Measurements from ENCODE around the gene SLFN12. TPM values are rescaled to one million over a fixed set of nuclear protein-coding genes. Genes with fewer than 3 reads are reported as not detected.
"Not testable (repeated sequence)": the region's sequence is repeated elsewhere in the genome, so short reads cannot be mapped to it uniquely, and the experiment has no call there.

SLFN12 gene
- total RNA-seq, 1 experiment from 2014 or later = 13.2 TPM

- peaks cover 4% of the 10 kb centered on the region for H3K4me1 ChIP-seq (ENCODE audit: insufficient read depth, low read length, poor library complexity, severe bottlenecking)
Measured at GRCh38 chr17:35428229-35428628, 4.1 kb downstream of the SLFN12 start.

GRCh38 chr17:35423761-35424160 lies 8.5 kb downstream of the SLFN12 start:
- no peaks in the 10 kb centered on the region for H3K9me3 ChIP-seq (ENCODE audit: low read depth, low read length, poor library complexity, severe bottlenecking)
- intact Hi-C loops (cut with micrococcal nuclease; ENCODE audit: unreplicated experiment) = no loop called here
- no peaks in the 10 kb centered on the region for H3K36me3 ChIP-seq (ENCODE audit: insufficient read depth, low read length, poor library complexity, severe bottlenecking)
- no peak overlapping the region for H3K27ac ChIP-seq (ENCODE audit: low read depth, low read length, poor library complexity, severe bottlenecking)
- no peak overlapping the region for H3K4me3 ChIP-seq (ENCODE audit: low read depth, low read length, poor library complexity, severe bottlenecking)
- BruUV-seq (replicated peaks) = no TSS peak
- no peaks in the 10 kb centered on the region for H3K27me3 ChIP-seq (replicated peaks; ENCODE audit: insufficient read depth, low read depth, low read length, poor library complexity)
- CTCF ChIA-PET = no interaction called here
- no peaks in the 10 kb centered on the region for H3K4me1 ChIP-seq (ENCODE audit: insufficient read depth, low read length, poor library complexity, severe bottlenecking)
- TF ChIP-seq EZH2 (IDR thresholded peaks at IDR 0.05; ENCODE audit: borderline replicate concordance, low read depth, low read length, poor library complexity, severe bottlenecking) = no peak
- TF ChIP-seq CTCF (conservative IDR thresholded peaks at IDR 0.05; ENCODE audit: low read depth, low read length) = no peak
- DNase-seq (ENCODE audit: low spot score) = no peak
- POLR2A ChIA-PET (ENCODE audit: low non-redundant PET) = no interaction called here

More at GRCh38 chr17:35428229-35428628, 4.1 kb downstream of the SLFN12 start:
- Histone ChIP-seq H3K27ac (ENCODE audit: low read depth, low read length, poor library complexity, severe bottlenecking) (no peak overlapping the region), H3K4me3 (ENCODE audit: low read depth, low read length, poor library complexity, severe bottlenecking) (no peak overlapping the region), H3K9me3 (ENCODE audit: low read depth, low read length, poor library complexity, severe bottlenecking) (no peaks in the 10 kb centered on the region), H3K27me3 (replicated peaks; ENCODE audit: insufficient read depth, low read depth, low read length, poor library complexity) (no peaks in the 10 kb centered on the region), H3K36me3 (ENCODE audit: insufficient read depth, low read length, poor library complexity, severe bottlenecking) (no peaks in the 10 kb centered on the region)
- no peak for DNase-seq (ENCODE audit: low spot score)
- TF ChIP-seq EZH2 (IDR thresholded peaks at IDR 0.05; ENCODE audit: borderline replicate concordance, low read depth, low read length, poor library complexity, severe bottlenecking) (no peak), CTCF (conservative IDR thresholded peaks at IDR 0.05; ENCODE audit: low read depth, low read length) (no peak)
- POLR2A ChIA-PET (ENCODE audit: low non-redundant PET) = no interaction called here
- BruUV-seq (replicated peaks) = no TSS peak
- intact Hi-C loops (cut with micrococcal nuclease; ENCODE audit: unreplicated experiment) = no loop called here
- CTCF ChIA-PET = no interaction called here

GRCh38 chr17:35421069-35421468 lies 11.2 kb downstream of the SLFN12 start:
- POLR2A ChIA-PET (ENCODE audit: low non-redundant PET); H3K36me3 ChIP-seq (ENCODE audit: insufficient read depth, low read length, poor library complexity, severe bottlenecking); BruUV-seq (replicated peaks); H3K4me1 ChIP-seq (ENCODE audit: insufficient read depth, low read length, poor library complexity, severe bottlenecking); H3K27me3 ChIP-seq (replicated peaks; ENCODE audit: insufficient read depth, low read depth, low read length, poor library complexity); H3K9me3 ChIP-seq (ENCODE audit: low read depth, low read length, poor library complexity, severe bottlenecking); DNase-seq (ENCODE audit: low spot score); H3K27ac ChIP-seq (ENCODE audit: low read depth, low read length, poor library complexity, severe bottlenecking); intact Hi-C loops (cut with micrococcal nuclease; ENCODE audit: unreplicated experiment); CTCF ChIA-PET; H3K4me3 ChIP-seq (ENCODE audit: low read depth, low read length, poor library complexity, severe bottlenecking): not testable (repeated sequence)

GRCh38 chr17:35416659-35417058 lies 15.6 kb downstream of the SLFN12 start:
- ChIA-PET CTCF (no interaction called here), POLR2A (ENCODE audit: low non-redundant PET) (no interaction called here)
- H3K27ac ChIP-seq (ENCODE audit: low read depth, low read length, poor library complexity, severe bottlenecking) = no peak overlapping the region
- BruUV-seq (replicated peaks) = no TSS peak
- H3K4me3 ChIP-seq (ENCODE audit: low read depth, low read length, poor library complexity, severe bottlenecking) = no peak overlapping the region
- TF ChIP-seq EZH2 (IDR thresholded peaks at IDR 0.05; ENCODE audit: borderline replicate concordance, low read depth, low read length, poor library complexity, severe bottlenecking) = no peak
- TF ChIP-seq CTCF (conservative IDR thresholded peaks at IDR 0.05; ENCODE audit: low read depth, low read length) = no peak
- H3K27me3 ChIP-seq (replicated peaks; ENCODE audit: insufficient read depth, low read depth, low read length, poor library complexity) = no peaks in the 10 kb centered on the region
- no peaks in the 10 kb centered on the region for H3K4me1 ChIP-seq (ENCODE audit: insufficient read depth, low read length, poor library complexity, severe bottlenecking)
- intact Hi-C loops (cut with micrococcal nuclease; ENCODE audit: unreplicated experiment) = no loop called here
- no peak for DNase-seq (ENCODE audit: low spot score)
- no peaks in the 10 kb centered on the region for H3K9me3 ChIP-seq (ENCODE audit: low read depth, low read length, poor library complexity, severe bottlenecking)
- no peaks in the 10 kb centered on the region for H3K36me3 ChIP-seq (ENCODE audit: insufficient read depth, low read length, poor library complexity, severe bottlenecking)

GRCh38 chr17:35414707-35415106 lies 17.6 kb downstream of the SLFN12 start:
- BruUV-seq (replicated peaks); CTCF ChIA-PET; intact Hi-C loops (cut with micrococcal nuclease; ENCODE audit: unreplicated experiment); H3K4me3 ChIP-seq (ENCODE audit: low read depth, low read length, poor library complexity, severe bottlenecking); H3K9me3 ChIP-seq (ENCODE audit: low read depth, low read length, poor library complexity, severe bottlenecking); H3K27me3 ChIP-seq (replicated peaks; ENCODE audit: insufficient read depth, low read depth, low read length, poor library complexity); POLR2A ChIA-PET (ENCODE audit: low non-redundant PET); H3K36me3 ChIP-seq (ENCODE audit: insufficient read depth, low read length, poor library complexity, severe bottlenecking); DNase-seq (ENCODE audit: low spot score); H3K27ac ChIP-seq (ENCODE audit: low read depth, low read length, poor library complexity, severe bottlenecking); H3K4me1 ChIP-seq (ENCODE audit: insufficient read depth, low read length, poor library complexity, severe bottlenecking): not testable (repeated sequence)
